Mammary epithelial cell (primary cell): ENCODE results near the gene ZNF662.

ENCODE experiments used
- CTCF ChIP-seq, 2 donors: IDR thresholded peaks in 1 of 2; conservative IDR thresholded peaks in 1 of 2; 2 replicates each; pipeline ENCODE4 v1.5.1; 2011 to 2012; ENCODE audit warnings: inconsistent platforms in 2 of 2, low read length in 2 of 2, mild to moderate bottlenecking in 2 of 2, control low read depth in 1 of 2, low read depth in 1 of 2; ENCODE audit not compliant: insufficient read depth in 1 of 2; ENCODE audit errors: extremely low read depth in 1 of 2
- EZH2 ChIP-seq: IDR thresholded peaks from 2 replicates; pipeline ENCODE4 v1.6.1; 2012; ENCODE audit warnings: low read length, inconsistent platforms, borderline replicate concordance

DNA sequence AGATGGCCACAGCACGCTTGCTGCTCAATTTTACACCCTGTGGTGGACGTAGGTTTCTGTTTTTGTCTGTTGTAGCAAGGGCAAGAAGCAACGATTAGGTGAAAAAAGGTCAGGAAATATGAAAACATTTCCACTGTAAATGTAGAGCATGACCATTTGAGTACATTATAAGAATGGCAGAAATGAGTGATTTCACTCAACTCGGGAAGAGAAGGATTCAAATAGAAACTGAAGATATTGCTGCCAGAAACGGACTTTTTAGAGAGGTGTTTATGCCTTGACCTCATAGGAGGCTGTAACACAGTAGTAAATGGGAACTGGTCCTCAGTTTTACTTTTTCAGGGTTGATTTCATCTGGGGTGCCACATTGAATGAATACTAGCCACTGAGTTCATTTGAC lies 40.1 kb downstream of the ZNF662 start:
- TF ChIP-seq CTCF (conservative IDR thresholded peaks at IDR 0.05 in 1 of 2, IDR thresholded peaks at IDR 0.05 in 1 of 2; ENCODE audit: extremely low read depth in 1 of 2, insufficient read depth in 1 of 2, low read depth in 1 of 2, low read length in 2 of 2), result no peak
- TF ChIP-seq EZH2, result no peak
